SK-N-SH (cell line): ENCODE data around the gene SMIM22. TPM values are rescaled to one million over a fixed set of nuclear protein-coding genes. Genes with fewer than 3 reads are reported as not detected.

Source experiments
- CTCF ChIA-PET: fragments of 300-600, 350-600 bp; formaldehyde crosslinking; extraction: SDS; loops from one replicate; lab custom pipeline; 2021; lab: Yijun Ruan, JAX
- POLR2A ChIA-PET: fragments of 350-600 bp; sonication (Branson Sonifier 250); formaldehyde crosslinking; extraction: SDS; loops from one replicate; lab custom pipeline; 2020; ENCODE audit warnings: antibody characterized with exemption, inconsistent platforms; lab: Yijun Ruan, JAX
- DNase-seq: peaks from one replicate; pipeline ENCODE4 v3.0.0; 2012
- H2AFZ ChIP-seq: fragments of 200-600 bp; sonication (generic); 2 replicates; pipeline ENCODE4 v1.8.1; 2016; ENCODE audit warnings: antibody characterized with exemption, mild to moderate bottlenecking, low read depth
- H3F3A ChIP-seq: fragments of 200-600 bp; sonication (generic); replicated peaks from 2 replicates; pipeline ENCODE3; 2016; ENCODE audit warnings: antibody characterized with exemption, mild to moderate bottlenecking; ENCODE audit not compliant: insufficient read depth
- H3K27ac ChIP-seq, 2 experiments: fragments of 200-500 bp in 1 of 2; fragments of 200-600 bp in 1 of 2; sonication (Bioruptor generic) in 1 of 2; sonication (generic), shearing (Covaris generic) in 1 of 2; 2 replicates each; pipeline versions ENCODE4 v1.5.1 to v1.6.1; 2014 to 2016; ENCODE audit warnings: low read depth in 2 of 2, inconsistent platforms in 1 of 2, low read length in 1 of 2, mild to moderate bottlenecking in 1 of 2, mixed read lengths in 1 of 2
- H3K27me3 ChIP-seq: fragments of 200-600 bp; sonication (generic), shearing (Covaris generic); 2 replicates; pipeline ENCODE4 v1.6.1; 2016; ENCODE audit warnings: mixed run types; ENCODE audit not compliant: insufficient read depth
- H3K36me3 ChIP-seq, 2 experiments: fragments of 200-500 bp in 1 of 2; fragments of 200-600 bp in 1 of 2; sonication (Bioruptor generic) in 1 of 2; sonication (generic) in 1 of 2; replicated peaks in 1 of 2; 2 replicates each; pipeline versions ENCODE3 to v1.5.1; 2014 to 2016; ENCODE audit warnings: low read length in 1 of 2, mild to moderate bottlenecking in 1 of 2; ENCODE audit not compliant: insufficient read depth in 2 of 2, control insufficient read depth in 1 of 2
- H3K4me1 ChIP-seq, 2 experiments: fragments of 200-500 bp in 1 of 2; fragments of 200-600 bp in 1 of 2; sonication (Bioruptor generic) in 1 of 2; sonication (generic), shearing (Covaris generic) in 1 of 2; 2 replicates each; pipeline versions ENCODE4 v1.5.1 to v1.6.1; 2014 to 2016; ENCODE audit warnings: low read depth in 1 of 2, low read length in 1 of 2, mixed run types in 1 of 2; ENCODE audit not compliant: insufficient read depth in 2 of 2, control insufficient read depth in 1 of 2
- H3K4me2 ChIP-seq: fragments of 200-600 bp; sonication (generic), shearing (Covaris generic); 2 replicates; pipeline ENCODE4 v1.6.1; 2017; ENCODE audit warnings: mixed run types
- H3K4me3 ChIP-seq, 2 experiments: fragments of 200-500 bp in 1 of 2; fragments of 200-600 bp in 1 of 2; sonication (Bioruptor generic) in 1 of 2; sonication (generic), shearing (Covaris generic) in 1 of 2; 2 replicates each; pipeline versions ENCODE4 v1.5.1 to v1.8.1; 2014 to 2016; ENCODE audit warnings: low read depth in 2 of 2, inconsistent platforms in 1 of 2, low read length in 1 of 2, mild to moderate bottlenecking in 1 of 2, mixed read lengths in 1 of 2, moderate library complexity in 1 of 2
- H3K79me2 ChIP-seq: fragments of 200-600 bp; sonication (generic); 2 replicates; pipeline ENCODE4 v1.8.1; 2017; ENCODE audit warnings: mild to moderate bottlenecking; ENCODE audit not compliant: insufficient read depth
- H3K9ac ChIP-seq: fragments of 200-600 bp; sonication (generic); 2 replicates; pipeline ENCODE4 v1.6.1; 2017; ENCODE audit warnings: mixed run types
- H3K9me2 ChIP-seq: fragments of 200-600 bp; sonication (generic); 2 replicates; pipeline ENCODE4 v1.6.1; 2017; ENCODE audit warnings: mixed run types
- H3K9me3 ChIP-seq: fragments of 200-600 bp; sonication (generic); 2 replicates; pipeline ENCODE4 v1.6.1; 2017; ENCODE audit warnings: mixed run types, mild to moderate bottlenecking, moderate library complexity
- H4K20me1 ChIP-seq: fragments of 200-600 bp; sonication (generic); 2 replicates; pipeline ENCODE4 v1.6.1; 2017; ENCODE audit warnings: mild to moderate bottlenecking, mixed run types; ENCODE audit not compliant: insufficient read depth
- EZH2phosphoT487 ChIP-seq: fragments of 200-600 bp; sonication (generic); IDR thresholded peaks from 2 replicates; pipeline ENCODE4 v1.6.1; 2017; ENCODE audit warnings: low read depth, mixed run types, mild to moderate bottlenecking, antibody characterized with exemption, moderate library complexity, borderline replicate concordance
- FOSL2 ChIP-seq: IDR thresholded peaks from 2 replicates; pipeline ENCODE4 v1.4.0; 2012; ENCODE audit warnings: low read depth, mild to moderate bottlenecking, moderate library complexity, borderline replicate concordance
- JUND ChIP-seq: IDR thresholded peaks from 2 replicates; pipeline ENCODE4 v1.4.0; 2012
- NFIC ChIP-seq: IDR thresholded peaks from 2 replicates; pipeline ENCODE4 v1.4.0; 2012; ENCODE audit warnings: borderline replicate concordance
- RAD21 ChIP-seq: IDR thresholded peaks from 2 replicates; pipeline ENCODE4 v1.6.1; 2012; ENCODE audit warnings: mild to moderate bottlenecking, low read length
- RCOR1 ChIP-seq: fragments of 150-350 bp; IDR thresholded peaks from 2 replicates; pipeline ENCODE4 v1.6.1; 2017; ENCODE audit warnings: antibody characterized with exemption, low read length
- RFX5 ChIP-seq: IDR thresholded peaks from 2 replicates; pipeline ENCODE4 v1.6.1; 2012; ENCODE audit warnings: mild to moderate bottlenecking, improper control_type of control experiment, low read length
- SMC3 ChIP-seq: IDR thresholded peaks from 2 replicates; pipeline ENCODE4 v1.6.1; 2012; ENCODE audit warnings: low read depth, low read length, improper control_type of control experiment
- TCF12 ChIP-seq: IDR thresholded peaks from 2 replicates; pipeline ENCODE4 v1.4.0; 2012
- WGBS: methylation state at CpG from one replicate; pipeline ENCODE4 v1.1.6; 2017; ENCODE audit warnings: low lambda C conversion rate; 5-methylcytosine and 5-hydroxymethylcytosine counted together
- polyA plus RNA-seq, 3 experiments: library from polyadenylated mRNA; depleted of rRNA; stranded (reverse); fragments of >200 nt; gene quantifications; 2 replicates each; pipeline ENCODE4 v1.2.3, GENCODE V29; 2012
- TF ChIP-seq, protein P1 (sequence below): IDR thresholded peaks from 2 replicates; pipeline ENCODE4 v1.6.1; 2012; ENCODE audit warnings: mild to moderate bottlenecking, low read depth, low read length, moderate library complexity
- TF ChIP-seq, protein P2 (sequence below): IDR thresholded peaks from 2 replicates; pipeline ENCODE4; 2012
- TF ChIP-seq, protein P3 (sequence below): IDR thresholded peaks from 2 replicates; pipeline ENCODE4 v1.4.0; 2012; ENCODE audit warnings: low read depth, borderline replicate concordance

The SMIM22 gene, protein sequence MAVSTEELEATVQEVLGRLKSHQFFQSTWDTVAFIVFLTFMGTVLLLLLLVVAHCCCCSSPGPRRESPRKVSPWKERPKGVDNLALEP
- polyA plus RNA-seq (2012; rRNA removed) = not detected in 2 replicates
- not detected in 2 replicates for polyA plus RNA-seq (2012; cell fraction: cytosol; rRNA removed)
- polyA plus RNA-seq (2012; cell fraction: nucleus; rRNA removed) = not detected in 2 replicates

DNA sequence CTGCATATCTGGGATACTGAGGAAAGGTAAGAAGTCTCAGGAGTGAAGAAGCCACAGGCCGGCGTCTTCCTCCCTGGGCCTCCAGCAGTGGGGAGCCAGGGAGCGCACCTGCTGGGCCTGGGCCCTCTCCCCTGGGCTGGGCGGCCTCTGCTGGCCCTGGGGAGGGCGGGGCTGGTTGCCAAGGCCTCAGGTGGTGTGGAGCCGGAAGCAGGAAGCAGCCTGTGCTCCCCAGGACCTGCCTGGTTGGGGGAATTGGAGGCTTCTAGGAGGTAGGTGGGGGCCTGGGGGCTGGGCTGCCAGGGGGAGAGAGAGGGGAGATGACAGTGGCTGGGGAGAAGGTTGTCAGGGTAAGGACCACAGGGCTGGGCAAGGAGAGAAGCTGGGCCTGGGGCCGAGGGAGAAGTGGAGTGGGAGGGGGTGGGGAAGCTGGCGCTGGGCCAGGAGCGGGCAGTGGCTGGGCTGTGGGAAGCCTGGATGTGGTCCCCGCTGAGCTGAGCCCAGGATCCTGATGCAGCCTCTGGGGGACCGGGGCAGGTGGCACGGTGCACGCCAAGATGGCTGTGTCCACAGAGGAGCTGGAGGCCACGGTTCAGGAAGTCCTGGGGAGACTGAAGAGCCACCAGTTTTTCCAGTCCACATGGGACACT lies at the start of gene SMIM22:
TSS of gene SMIM22 (plus strand) at position 189 of the 647 bp plus-strand sequence. CDS start at position 555, 366 bp downstream.
- Histone ChIP-seq H3K9me2 (no peaks in the 10 kb centered on the region), H3K36me3 (peaks cover 0 to 24% of the 10 kb centered on the region in 2 experiments), H3K4me3 (no peak within 1 kb of the TSS), H2AFZ (no peak within 1 kb of the TSS), H4K20me1 (no peaks in the 10 kb centered on the region), H3K9ac (no peak within 1 kb of the TSS), H3K27me3 (no peaks in the 10 kb centered on the region), H3F3A (no peaks in the 10 kb centered on the region), H3K4me2 (no peak within 1 kb of the TSS), H3K4me1 (peaks cover 0 to 1% of the 10 kb centered on the region in 2 experiments; a peak in 1 of 4 replicates), H3K27ac (no peak within 1 kb of the TSS; a peak in 1 of 4 replicates), H3K79me2 (no peaks in the 10 kb centered on the region), H3K9me3 (no peaks in the 10 kb centered on the region)
- TF ChIP-seq RCOR1 (no peak), TCF12 (no peak), NFIC (peak; percentile 44; the same call in 1 of the 2 replicates)
- DNase-seq = peak; percentile 65
- ChIA-PET CTCF (no interaction called here), POLR2A (no interaction called here)
- WGBS = 73% methylated on average over 9 of the region's 14 CpGs

DNA sequence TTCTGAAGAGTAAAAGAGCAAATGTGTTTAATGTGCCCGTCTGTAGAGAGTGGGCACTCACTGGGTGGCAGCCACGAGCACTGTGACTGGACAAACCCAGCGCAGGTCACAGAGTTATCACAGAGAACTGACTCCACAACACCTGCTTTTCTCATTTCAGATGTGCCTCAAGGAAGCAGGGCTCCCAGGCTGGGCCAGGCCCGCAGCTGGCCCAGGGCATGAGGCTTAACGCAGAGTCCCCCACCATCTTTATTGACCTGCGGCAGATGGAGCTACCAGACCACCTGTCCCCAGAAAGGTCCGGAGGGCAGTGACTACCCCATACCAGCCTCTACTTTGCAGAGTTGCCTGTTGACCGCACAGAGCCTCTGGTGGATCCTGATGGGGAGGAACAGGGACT lies 49.0 kb upstream of the SMIM22 start:
- DNase-seq = no peak
- H3K9me2 ChIP-seq = no peaks in the 10 kb centered on the region
- H3K4me2 ChIP-seq = no peak overlapping the region
- H3K4me3 ChIP-seq = no peak overlapping the region
- no peaks in the 10 kb centered on the region; a peak in 1 of 4 replicates for H3K4me1 ChIP-seq
- ChIA-PET POLR2A (no interaction called here), CTCF (no interaction called here)
- H3K79me2 ChIP-seq = no peaks in the 10 kb centered on the region
- H3K27ac ChIP-seq = no peak overlapping the region
- no peaks in the 10 kb centered on the region for H4K20me1 ChIP-seq
- H3F3A ChIP-seq = no peaks in the 10 kb centered on the region
- 88% methylated on average over 2 of the region's 8 CpGs for WGBS
- H3K9me3 ChIP-seq = no peaks in the 10 kb centered on the region
- TF ChIP-seq RCOR1 = no peak
- TF ChIP-seq RAD21 = peak; percentile 19; the same call in 1 of the 2 replicates
- TF ChIP-seq SMC3 = peak; percentile 15; the same call in 1 of the 2 replicates
- TF ChIP-seq NFIC = no peak
- H3K27me3 ChIP-seq = no peaks in the 10 kb centered on the region
- no peak overlapping the region for H3K9ac ChIP-seq
- H3K36me3 ChIP-seq = peaks cover 5 to 6% of the 10 kb centered on the region in 2 experiments
- no peak overlapping the region for H2AFZ ChIP-seq

DNA sequence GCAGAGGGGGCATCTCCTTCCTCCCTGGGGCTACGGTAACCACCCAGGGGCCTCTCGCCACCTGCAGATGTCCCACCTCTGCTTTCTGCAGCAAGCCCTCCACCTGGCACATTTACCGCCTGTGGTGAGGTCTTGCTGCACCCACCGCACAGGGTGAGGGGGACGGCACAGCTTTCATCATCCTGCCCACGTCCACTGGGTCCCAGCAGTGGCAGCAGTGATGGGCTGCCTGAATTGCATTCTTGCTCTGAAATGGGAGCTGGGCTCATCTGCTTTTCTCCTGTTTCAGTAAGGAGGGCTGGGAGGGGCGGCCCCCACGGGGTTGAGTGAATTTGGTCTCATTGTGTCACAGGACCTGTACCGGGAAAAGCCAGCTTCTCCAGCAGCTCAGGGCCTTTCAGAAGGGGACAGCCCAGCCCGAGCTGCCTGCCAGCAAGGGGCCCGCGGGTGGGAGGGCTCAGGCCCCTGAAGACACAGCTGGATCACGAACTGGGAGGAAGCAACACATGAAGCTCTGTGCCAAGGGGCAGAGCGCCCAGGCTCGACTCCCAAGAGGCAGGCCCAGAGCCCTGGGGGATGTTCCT lies 48.1 kb upstream of the SMIM22 start:
- Histone ChIP-seq H3K9me3 (no peaks in the 10 kb centered on the region), H3K9me2 (no peaks in the 10 kb centered on the region), H3K27me3 (no peaks in the 10 kb centered on the region), H3K9ac (no peak overlapping the region), H3F3A (no peaks in the 10 kb centered on the region), H2AFZ (no peak overlapping the region), H3K4me1 (no peaks in the 10 kb centered on the region; a peak in 1 of 4 replicates), H3K4me2 (no peak overlapping the region), H3K4me3 (no peak overlapping the region), H3K27ac (no peak overlapping the region; a peak in 1 of 4 replicates), H3K79me2 (no peaks in the 10 kb centered on the region), H3K36me3 (peaks cover 6 to 13% of the 10 kb centered on the region in 2 experiments), H4K20me1 (no peaks in the 10 kb centered on the region)
- ChIA-PET POLR2A (interaction anchor here (0.6 kb wide), 1 partner anchor 38 kb away, joined by 3 read pairs; no protein-coding TSS in a partner anchor), CTCF (interaction anchor here (1.1 to 1.5 kb wide), 3 partner anchors 16 to 209 kb away, joined by 3 to 5 read pairs (median 3); partner anchors contain the start of gene ROGDI)
- DNase-seq = no peak
- WGBS = 100% methylated on average over 6 of the region's 15 CpGs
- TF ChIP-seq FOSL2 = no peak
- TF ChIP-seq RFX5 = no peak
- TF ChIP-seq EZH2phosphoT487 = no peak
- TF ChIP-seq, protein P1, sequence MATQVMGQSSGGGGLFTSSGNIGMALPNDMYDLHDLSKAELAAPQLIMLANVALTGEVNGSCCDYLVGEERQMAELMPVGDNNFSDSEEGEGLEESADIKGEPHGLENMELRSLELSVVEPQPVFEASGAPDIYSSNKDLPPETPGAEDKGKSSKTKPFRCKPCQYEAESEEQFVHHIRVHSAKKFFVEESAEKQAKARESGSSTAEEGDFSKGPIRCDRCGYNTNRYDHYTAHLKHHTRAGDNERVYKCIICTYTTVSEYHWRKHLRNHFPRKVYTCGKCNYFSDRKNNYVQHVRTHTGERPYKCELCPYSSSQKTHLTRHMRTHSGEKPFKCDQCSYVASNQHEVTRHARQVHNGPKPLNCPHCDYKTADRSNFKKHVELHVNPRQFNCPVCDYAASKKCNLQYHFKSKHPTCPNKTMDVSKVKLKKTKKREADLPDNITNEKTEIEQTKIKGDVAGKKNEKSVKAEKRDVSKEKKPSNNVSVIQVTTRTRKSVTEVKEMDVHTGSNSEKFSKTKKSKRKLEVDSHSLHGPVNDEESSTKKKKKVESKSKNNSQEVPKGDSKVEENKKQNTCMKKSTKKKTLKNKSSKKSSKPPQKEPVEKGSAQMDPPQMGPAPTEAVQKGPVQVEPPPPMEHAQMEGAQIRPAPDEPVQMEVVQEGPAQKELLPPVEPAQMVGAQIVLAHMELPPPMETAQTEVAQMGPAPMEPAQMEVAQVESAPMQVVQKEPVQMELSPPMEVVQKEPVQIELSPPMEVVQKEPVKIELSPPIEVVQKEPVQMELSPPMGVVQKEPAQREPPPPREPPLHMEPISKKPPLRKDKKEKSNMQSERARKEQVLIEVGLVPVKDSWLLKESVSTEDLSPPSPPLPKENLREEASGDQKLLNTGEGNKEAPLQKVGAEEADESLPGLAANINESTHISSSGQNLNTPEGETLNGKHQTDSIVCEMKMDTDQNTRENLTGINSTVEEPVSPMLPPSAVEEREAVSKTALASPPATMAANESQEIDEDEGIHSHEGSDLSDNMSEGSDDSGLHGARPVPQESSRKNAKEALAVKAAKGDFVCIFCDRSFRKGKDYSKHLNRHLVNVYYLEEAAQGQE = no peak
- no peak for TF ChIP-seq JUND
- TF ChIP-seq TCF12 = no peak
- TF ChIP-seq, protein P2, sequence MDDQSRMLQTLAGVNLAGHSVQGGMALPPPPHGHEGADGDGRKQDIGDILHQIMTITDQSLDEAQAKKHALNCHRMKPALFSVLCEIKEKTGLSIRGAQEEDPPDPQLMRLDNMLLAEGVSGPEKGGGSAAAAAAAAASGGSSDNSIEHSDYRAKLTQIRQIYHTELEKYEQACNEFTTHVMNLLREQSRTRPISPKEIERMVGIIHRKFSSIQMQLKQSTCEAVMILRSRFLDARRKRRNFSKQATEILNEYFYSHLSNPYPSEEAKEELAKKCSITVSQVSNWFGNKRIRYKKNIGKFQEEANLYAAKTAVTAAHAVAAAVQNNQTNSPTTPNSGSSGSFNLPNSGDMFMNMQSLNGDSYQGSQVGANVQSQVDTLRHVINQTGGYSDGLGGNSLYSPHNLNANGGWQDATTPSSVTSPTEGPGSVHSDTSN = no peak
- TF ChIP-seq, protein P3, sequence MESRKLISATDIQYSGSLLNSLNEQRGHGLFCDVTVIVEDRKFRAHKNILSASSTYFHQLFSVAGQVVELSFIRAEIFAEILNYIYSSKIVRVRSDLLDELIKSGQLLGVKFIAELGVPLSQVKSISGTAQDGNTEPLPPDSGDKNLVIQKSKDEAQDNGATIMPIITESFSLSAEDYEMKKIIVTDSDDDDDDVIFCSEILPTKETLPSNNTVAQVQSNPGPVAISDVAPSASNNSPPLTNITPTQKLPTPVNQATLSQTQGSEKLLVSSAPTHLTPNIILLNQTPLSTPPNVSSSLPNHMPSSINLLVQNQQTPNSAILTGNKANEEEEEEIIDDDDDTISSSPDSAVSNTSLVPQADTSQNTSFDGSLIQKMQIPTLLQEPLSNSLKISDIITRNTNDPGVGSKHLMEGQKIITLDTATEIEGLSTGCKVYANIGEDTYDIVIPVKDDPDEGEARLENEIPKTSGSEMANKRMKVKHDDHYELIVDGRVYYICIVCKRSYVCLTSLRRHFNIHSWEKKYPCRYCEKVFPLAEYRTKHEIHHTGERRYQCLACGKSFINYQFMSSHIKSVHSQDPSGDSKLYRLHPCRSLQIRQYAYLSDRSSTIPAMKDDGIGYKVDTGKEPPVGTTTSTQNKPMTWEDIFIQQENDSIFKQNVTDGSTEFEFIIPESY = no peak
